Muscle of back (tissue), 11 donors: ENCODE results near the gene ZGPAT. TPM values are rescaled to one million over a fixed set of nuclear protein-coding genes. Genes with fewer than 3 reads are reported as not detected.
"Not testable (repeated sequence)": the region's sequence is repeated elsewhere in the genome, so short reads cannot be mapped to it uniquely, and the experiment has no call there.

Experiments
- DNase-seq, 3 donors: peaks; one replicate each; pipeline versions ENCODE4 v3.0.0 to v3.0.0-alpha.2; 2013
- polyA plus RNA-seq, 10 donors: library from polyadenylated mRNA; unstranded; fragments of 120-200 nt; gene quantifications; one replicate each; pipeline ENCODE4 v1.2.1, GENCODE V29; 2013; ENCODE audit not compliant: insufficient read length in 10 of 10

Gene ZGPAT
- polyA plus RNA-seq, 10 donors: 10.5 to 15.1 (median 12.9) TPM

GRCh38 chr20:63702036-63702665 lies 5.7 kb upstream of the ZGPAT start:
- peak in 1 of 3 donors; percentile 2 for DNase-seq

- no peak for DNase-seq
Measured at GRCh38 chr20:63702751-63703470, 4.9 kb upstream of the ZGPAT start.

GRCh38 chr20:63703471-63703975 lies 4.3 kb upstream of the ZGPAT start:
- DNase-seq: peak in 1 of 3 donors; percentile 2

GRCh38 chr20:63703976-63704748 lies 3.7 kb upstream of the ZGPAT start:
- DNase-seq: no peak

- no peak for DNase-seq
Measured at GRCh38 chr20:63704749-63705117, 3.1 kb upstream of the ZGPAT start.

- no peak for DNase-seq
Measured at GRCh38 chr20:63705232-63706026, 2.4 kb upstream of the ZGPAT start.

DNA sequence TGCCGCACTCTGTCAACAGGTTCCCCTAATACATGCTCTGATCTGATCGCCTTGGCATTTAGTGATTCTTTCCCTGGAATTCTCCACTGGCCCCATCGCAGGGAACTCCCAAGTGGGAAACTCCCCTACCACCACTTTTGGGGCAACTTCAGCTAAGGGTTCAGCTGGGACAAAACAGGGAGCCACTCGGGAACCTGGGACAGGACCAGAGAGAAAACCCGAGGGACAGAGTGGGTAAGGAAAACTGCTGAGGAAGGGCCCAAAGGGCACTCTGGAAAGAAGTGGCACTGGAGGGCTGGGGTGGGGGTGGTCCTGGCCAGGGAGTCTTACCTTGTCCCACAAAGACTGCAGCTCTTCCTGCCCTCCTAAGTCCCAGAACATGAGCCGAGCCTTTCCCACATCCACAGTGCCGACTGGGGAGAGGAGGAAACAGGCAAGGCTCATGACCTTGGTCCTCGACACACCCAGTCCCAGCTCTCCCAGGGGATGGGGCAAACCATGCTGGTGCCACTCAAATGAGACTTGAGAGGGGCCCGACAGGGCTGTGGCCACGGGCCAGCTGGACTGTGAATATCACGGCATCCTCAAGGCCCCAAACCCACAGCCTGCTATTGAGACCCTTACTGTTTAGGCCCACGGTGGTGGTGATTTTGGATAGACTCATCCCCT lies 1.7 kb upstream of the ZGPAT start:
- no peak for DNase-seq

DNA sequence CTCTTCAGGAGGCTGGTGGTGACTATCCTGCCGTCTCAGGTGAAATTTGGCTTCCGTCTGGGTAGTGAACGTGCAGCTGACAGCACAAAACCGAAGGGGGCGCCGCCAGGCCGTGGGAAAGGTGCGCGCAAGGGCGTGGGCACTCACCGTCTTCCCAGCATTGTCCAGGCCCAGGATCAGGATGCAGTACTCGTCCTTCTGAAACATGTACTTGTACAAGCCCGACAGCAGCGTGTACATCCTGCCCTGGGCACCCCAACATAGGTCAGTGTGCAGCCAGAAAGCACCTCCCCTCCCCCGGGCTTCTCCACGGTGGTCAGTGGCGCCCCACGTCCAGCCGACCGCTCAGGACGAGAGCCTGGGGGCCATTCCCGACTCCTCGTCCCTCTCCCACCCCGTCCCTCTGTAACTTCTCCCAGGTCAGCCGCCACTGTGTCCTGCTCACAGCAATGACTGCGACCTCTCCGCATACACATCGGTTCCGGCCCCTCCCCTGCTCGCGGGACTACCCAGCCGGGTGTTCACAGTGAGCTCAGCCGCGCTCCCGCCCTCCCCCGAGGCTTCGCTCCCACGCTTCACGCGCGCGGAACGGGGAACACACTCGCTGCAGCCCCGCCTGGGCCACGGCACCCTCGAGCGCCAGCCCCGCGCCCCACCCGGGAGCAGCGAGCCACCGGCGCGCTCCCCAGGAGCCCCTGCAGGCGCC lies 834 bp upstream of the ZGPAT start:
- peak in 1 of 3 donors; percentile 67 for DNase-seq

DNA sequence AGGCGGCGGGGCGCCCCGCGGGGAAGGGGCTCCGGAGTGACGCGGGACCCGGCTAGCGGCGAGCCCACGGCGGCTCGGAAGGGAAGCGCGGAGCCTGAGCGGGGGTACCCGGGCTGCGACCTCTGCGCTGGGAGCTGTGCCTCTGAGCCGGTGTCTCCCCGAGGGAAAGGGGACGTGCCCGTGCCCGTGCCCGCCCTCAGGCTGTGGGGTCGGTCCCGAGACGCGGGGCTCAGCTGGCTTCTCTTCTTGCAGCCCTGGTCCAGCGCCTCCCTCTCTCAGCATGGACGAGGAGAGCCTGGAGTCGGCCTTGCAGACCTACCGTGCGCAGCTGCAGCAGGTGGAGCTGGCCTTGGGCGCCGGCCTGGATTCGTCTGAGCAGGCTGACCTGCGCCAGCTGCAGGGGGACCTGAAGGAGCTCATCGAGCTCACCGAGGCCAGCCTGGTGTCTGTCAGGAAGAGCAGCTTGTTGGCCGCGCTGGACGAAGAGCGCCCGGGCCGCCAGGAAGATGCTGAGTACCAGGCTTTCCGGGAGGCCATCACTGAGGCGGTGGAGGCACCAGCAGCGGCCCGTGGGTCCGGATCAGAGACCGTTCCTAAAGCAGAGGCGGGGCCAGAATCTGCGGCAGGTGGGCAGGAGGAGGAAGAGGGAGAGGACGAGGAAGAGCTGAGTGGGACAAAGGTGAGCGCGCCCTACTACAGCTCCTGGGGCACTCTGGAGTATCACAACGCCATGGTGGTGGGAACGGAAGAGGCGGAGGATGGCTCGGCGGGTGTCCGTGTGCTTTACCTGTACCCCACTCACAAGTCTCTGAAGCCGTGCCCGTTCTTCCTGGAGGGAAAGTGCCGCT lies 686 bp downstream of the ZGPAT start:
- peak in 1 of 3 donors; percentile 34 for DNase-seq

DNA sequence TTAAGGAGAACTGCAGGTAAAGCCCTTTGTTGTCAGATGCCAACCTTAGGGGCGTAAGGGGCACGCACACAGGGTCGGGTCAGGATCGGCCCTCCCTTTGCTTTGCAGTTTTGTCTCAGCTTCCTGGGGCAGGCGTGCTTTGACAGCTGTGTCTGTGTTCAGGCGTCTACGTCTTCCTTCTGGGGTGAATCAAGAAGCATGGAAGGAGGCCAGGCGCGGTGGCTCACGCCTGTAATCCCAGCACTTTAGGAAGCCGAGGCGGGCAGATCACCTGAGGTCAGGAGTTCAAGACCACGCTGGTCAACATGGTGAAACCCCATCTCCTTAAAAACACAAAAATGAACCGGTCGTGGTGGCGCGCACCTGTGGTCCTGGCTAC lies 1.3 kb downstream of the ZGPAT start:
- DNase-seq: no peak

DNA sequence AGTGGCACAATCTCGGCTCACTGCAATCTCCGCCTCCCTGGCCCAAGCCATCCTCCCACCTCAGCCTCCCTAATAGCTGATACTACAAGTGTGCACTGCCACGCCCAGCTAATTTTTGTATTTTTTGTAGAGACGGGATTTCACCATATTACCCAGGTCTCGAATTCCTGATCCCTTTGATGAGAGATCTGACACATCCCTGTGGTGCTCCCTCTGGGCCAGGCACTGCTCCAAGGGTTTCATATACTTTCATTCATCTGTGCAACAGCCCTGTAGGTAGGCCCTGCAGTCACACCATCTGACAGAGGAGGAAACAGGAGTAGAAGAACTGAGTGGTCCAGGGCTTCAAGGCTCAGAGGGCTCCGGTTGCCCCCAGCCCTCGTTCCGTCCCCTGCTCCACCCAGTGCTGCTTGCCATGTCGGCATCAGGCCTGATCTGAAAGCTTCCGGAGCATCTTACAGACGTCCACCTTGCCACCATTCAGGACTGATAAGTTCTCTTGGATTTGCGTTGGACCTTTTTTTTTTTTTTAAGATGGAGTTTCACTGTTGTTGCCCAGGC lies 3.3 kb downstream of the ZGPAT start:
- DNase-seq: no peak

- DNase-seq: no peak
Measured at GRCh38 chr20:63712191-63712590, 4.4 kb downstream of the ZGPAT start.

DNA sequence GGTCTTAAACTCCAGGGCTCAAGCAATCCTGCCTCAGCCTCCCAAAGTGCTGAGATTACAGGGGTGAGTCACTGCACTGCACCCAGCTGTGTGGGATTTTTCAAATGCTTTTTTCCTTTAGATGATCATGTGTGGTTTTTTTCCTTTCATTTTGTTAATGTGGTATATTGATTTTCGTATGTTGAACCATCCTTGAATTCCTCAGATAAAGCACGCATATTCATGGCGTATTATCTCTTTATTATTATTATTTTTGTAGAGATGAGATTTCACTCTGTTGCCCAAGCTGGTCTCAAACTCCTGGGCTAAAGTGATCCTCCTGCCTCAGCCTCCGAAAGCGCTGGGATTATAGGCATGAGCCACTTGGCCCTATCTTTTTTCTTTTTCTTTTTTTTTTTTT lies 7.0 kb downstream of the ZGPAT start:
- no peak for DNase-seq

- DNase-seq: peak in 1 of 3 donors; percentile 6
Measured at GRCh38 chr20:63718996-63719395, 11.2 kb downstream of the ZGPAT start.

DNA sequence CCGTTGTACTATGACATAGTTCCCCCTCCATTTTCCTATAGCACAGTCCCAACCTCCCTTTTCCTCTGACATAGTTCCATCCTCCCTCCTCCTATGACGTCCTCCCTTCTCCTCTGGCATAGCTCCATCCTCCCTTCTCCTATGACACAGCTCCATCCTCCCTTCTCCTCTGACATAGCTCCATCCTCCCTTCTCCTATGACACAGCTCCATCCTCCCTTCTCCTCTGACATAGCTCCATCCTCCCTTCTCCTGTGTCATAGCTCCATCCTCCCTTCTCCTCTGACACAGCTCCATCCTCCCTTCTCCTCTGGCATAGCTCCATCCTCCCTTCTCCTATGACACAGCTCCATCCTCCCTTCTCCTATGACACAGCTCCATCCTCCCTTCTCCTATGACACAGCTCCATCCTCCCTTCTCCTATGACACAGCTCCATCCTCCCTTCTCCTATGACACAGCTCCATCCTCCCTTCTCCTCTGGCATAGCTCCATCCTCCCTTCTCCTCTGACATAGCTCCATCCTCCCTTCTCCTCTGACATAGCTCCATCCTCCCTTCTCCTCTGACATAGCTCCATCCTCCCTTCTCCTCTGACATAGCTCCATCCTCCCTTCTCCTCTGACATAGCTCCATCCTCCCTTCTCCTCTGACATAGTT lies 15.3 kb downstream of the ZGPAT start:
- not testable (repeated sequence) for DNase-seq

GRCh38 chr20:63730189-63730733 lies 22.4 kb downstream of the ZGPAT start:
- not testable (repeated sequence) for DNase-seq

DNA sequence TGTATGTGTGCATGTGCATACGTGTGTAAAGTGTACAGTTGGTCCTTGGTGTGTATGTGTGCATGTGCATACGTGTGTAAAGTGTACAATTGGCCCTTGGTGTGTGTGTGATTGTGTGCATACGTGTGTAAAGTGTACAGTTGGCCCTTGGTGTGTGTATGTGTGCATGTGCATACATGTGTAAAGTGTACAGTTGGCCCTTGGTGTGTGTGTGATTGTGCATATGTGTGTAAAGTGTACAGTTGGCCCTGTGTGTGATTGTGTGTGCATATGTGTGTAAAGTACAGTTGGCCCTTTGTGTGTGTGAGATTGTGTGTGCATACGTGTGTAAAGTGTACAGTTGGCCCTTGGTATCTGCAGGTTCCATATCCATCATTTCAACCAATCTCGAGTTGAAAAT lies 23.6 kb downstream of the ZGPAT start:
- DNase-seq: no peak
